C4-2B (cell line): Measurements from ENCODE around the gene STK35.

Experiments
- ZFX ChIP-seq: fragments of 450-650 bp; IDR thresholded peaks from 2 replicates; pipeline ENCODE4 v1.6.1; 2017
- TF ChIP-seq, protein P1 (sequence below): fragments of 450-650 bp; conservative IDR thresholded peaks from 2 replicates; pipeline ENCODE4 v1.5.1; 2017; ENCODE audit warnings: mild to moderate bottlenecking

DNA sequence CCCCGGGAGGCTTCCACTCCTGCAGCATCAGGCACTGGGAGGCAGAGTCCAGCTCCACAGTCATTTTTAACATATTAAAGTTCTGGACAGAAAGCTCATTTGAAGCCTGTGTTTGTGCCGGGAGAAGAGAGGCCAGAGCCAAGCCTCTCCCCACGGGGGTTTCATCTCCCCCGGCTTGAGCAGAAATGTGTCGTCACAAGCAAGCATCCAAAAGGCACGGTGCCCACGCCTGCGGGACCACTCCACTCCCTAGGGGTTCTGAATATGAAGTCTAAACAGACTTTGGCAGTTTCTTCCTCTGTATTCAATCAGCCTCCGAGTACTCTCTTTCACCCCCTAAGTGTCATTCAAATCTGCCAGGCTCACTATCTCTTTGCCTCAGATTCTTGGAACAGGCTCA lies 75.3 kb downstream of the STK35 start:
- TF ChIP-seq, protein P1, sequence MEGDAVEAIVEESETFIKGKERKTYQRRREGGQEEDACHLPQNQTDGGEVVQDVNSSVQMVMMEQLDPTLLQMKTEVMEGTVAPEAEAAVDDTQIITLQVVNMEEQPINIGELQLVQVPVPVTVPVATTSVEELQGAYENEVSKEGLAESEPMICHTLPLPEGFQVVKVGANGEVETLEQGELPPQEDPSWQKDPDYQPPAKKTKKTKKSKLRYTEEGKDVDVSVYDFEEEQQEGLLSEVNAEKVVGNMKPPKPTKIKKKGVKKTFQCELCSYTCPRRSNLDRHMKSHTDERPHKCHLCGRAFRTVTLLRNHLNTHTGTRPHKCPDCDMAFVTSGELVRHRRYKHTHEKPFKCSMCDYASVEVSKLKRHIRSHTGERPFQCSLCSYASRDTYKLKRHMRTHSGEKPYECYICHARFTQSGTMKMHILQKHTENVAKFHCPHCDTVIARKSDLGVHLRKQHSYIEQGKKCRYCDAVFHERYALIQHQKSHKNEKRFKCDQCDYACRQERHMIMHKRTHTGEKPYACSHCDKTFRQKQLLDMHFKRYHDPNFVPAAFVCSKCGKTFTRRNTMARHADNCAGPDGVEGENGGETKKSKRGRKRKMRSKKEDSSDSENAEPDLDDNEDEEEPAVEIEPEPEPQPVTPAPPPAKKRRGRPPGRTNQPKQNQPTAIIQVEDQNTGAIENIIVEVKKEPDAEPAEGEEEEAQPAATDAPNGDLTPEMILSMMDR: no peak
- TF ChIP-seq ZFX: no peak
